ENCODE results near the gene DMWD. TPM values are rescaled to one million over a fixed set of nuclear protein-coding genes. Genes with fewer than 3 reads are reported as not detected.

DMWD gene
- total RNA-seq, 4 donors from 2014 or later: 26.8 to 72.9 (median 54.8) TPM

- peak overlapping the region; percentile 86 to 98 (median 94) for H3K27ac ChIP-seq
- DNase-seq: peak; percentile 50
- in situ Hi-C loops (cut with MboI; ENCODE audit: low pct_ligation_motif_present in 1 of 4, low pct_unique_long_range_greater_than_20kb in 1 of 4, low sequenced_read_pairs in 3 of 4): no loop called here
- H3K4me3 ChIP-seq: peak overlapping the region; percentile 64 to 86 (median 80)
- intact Hi-C loops (cut with DNase I; ENCODE audit: low total_unique reads): loop anchor here (10.0 kb wide), 1 partner anchor 54 kb away; no protein-coding TSS in a partner anchor
- peaks cover 19 to 54% (median 43%) of the 10 kb centered on the region in 4 donors for H3K4me1 ChIP-seq
- no peaks in the 10 kb centered on the region for H3K27me3 ChIP-seq
- no peaks in the 10 kb centered on the region for H3K36me3 ChIP-seq
- WGBS, 2 donors (ENCODE audit: low coverage in 1 of 2): 0% methylated on average over 32 of the region's 33 CpGs; no CpG with 5 or more reads in 1 of the 2 donors
- no peak for TF ChIP-seq EP300 (IDR thresholded peaks at IDR 0.05; ENCODE audit: low read depth)
- no peak for TF ChIP-seq POLR2A (IDR thresholded peaks at IDR 0.05)
- TF ChIP-seq CTCF (IDR thresholded peaks at IDR 0.05): no peak
- no peak for TF ChIP-seq POLR2AphosphoS5 (IDR thresholded peaks at IDR 0.05)
- H3K9me3 ChIP-seq: no peaks in the 10 kb centered on the region
Observed at GRCh38 chr19:45768655-45768983, 24.0 kb downstream of the DMWD start.

- peaks cover 19 to 53% (median 43%) of the 10 kb centered on the region in 4 donors for H3K4me1 ChIP-seq
- peak; percentile 50 for TF ChIP-seq POLR2A (IDR thresholded peaks at IDR 0.05)
- TF ChIP-seq CTCF (IDR thresholded peaks at IDR 0.05): no peak
- TF ChIP-seq POLR2AphosphoS5 (IDR thresholded peaks at IDR 0.05): peak; percentile 37 to 75 (median 44)
- TF ChIP-seq EP300 (IDR thresholded peaks at IDR 0.05; ENCODE audit: low read depth): no peak
- peak; percentile 70 for DNase-seq
Observed at GRCh38 chr19:45767881-45768654, 24.6 kb downstream of the DMWD start.

GRCh38 chr19:45767410-45767880 is 25.2 kb downstream of the DMWD start:
- Histone ChIP-seq H3K4me3 (peak overlapping the region; percentile 64 to 86 (median 80)), H3K27me3 (no peaks in the 10 kb centered on the region), H3K27ac (peak overlapping the region; percentile 86 to 98 (median 94)), H3K9me3 (no peaks in the 10 kb centered on the region), H3K36me3 (no peaks in the 10 kb centered on the region), H3K4me1 (peaks cover 19 to 53% (median 42%) of the 10 kb centered on the region in 4 donors)
- peak; percentile 60 for TF ChIP-seq POLR2A (IDR thresholded peaks at IDR 0.05)
- peak; percentile 58 to 67 (median 60) for TF ChIP-seq POLR2AphosphoS5 (IDR thresholded peaks at IDR 0.05)
- no peak for TF ChIP-seq EP300 (IDR thresholded peaks at IDR 0.05; ENCODE audit: low read depth)
- in situ Hi-C loops (cut with MboI; ENCODE audit: low pct_ligation_motif_present in 1 of 4, low pct_unique_long_range_greater_than_20kb in 1 of 4, low sequenced_read_pairs in 3 of 4): no loop called here
- intact Hi-C loops (cut with DNase I; ENCODE audit: low total_unique reads): loop anchor here (10.0 kb wide), 1 partner anchor 53 kb away; no protein-coding TSS in a partner anchor
- 13% methylated on average over 31 of the region's 31 CpGs; no CpG with 5 or more reads in 1 of the 2 donors for WGBS, 2 donors (ENCODE audit: low coverage in 1 of 2)
- DNase-seq: peak; percentile 74

More at GRCh38 chr19:45767881-45768654, 24.6 kb downstream of the DMWD start:
- in situ Hi-C loops (cut with MboI; ENCODE audit: low pct_ligation_motif_present in 1 of 4, low pct_unique_long_range_greater_than_20kb in 1 of 4, low sequenced_read_pairs in 3 of 4) (no loop called here), intact Hi-C loops (cut with DNase I; ENCODE audit: low total_unique reads) (loop anchor here (10.0 kb wide), 1 partner anchor 53 kb away; no protein-coding TSS in a partner anchor)
- H3K9me3 ChIP-seq: no peaks in the 10 kb centered on the region
- H3K27me3 ChIP-seq: no peaks in the 10 kb centered on the region
- H3K4me3 ChIP-seq: peak overlapping the region; percentile 64 to 86 (median 80)
- WGBS, 2 donors (ENCODE audit: low coverage in 1 of 2): 0% methylated on average over 36 of the region's 102 CpGs; no CpG with 5 or more reads in 1 of the 2 donors
- H3K27ac ChIP-seq: peak overlapping the region; percentile 86 to 98 (median 94)
- no peaks in the 10 kb centered on the region for H3K36me3 ChIP-seq

GRCh38 chr19:45766869-45767346 is 25.7 kb downstream of the DMWD start:
- no peaks in the 10 kb centered on the region for H3K9me3 ChIP-seq
- in situ Hi-C loops (cut with MboI; ENCODE audit: low pct_ligation_motif_present in 1 of 4, low pct_unique_long_range_greater_than_20kb in 1 of 4, low sequenced_read_pairs in 3 of 4) (no loop called here), intact Hi-C loops (cut with DNase I; ENCODE audit: low total_unique reads) (loop anchor here (10.0 kb wide), 1 partner anchor 52 kb away; no protein-coding TSS in a partner anchor)
- H3K27ac ChIP-seq: peak overlapping the region; percentile 86 to 98 (median 94)
- H3K4me1 ChIP-seq: peaks cover 19 to 53% (median 41%) of the 10 kb centered on the region in 4 donors
- H3K27me3 ChIP-seq: no peaks in the 10 kb centered on the region
- no peaks in the 10 kb centered on the region for H3K36me3 ChIP-seq
- WGBS, 2 donors (ENCODE audit: low coverage in 1 of 2): 29% methylated on average over 13 of the region's 24 CpGs; no CpG with 5 or more reads in 1 of the 2 donors
- peak overlapping the region; percentile 64 to 86 (median 80) for H3K4me3 ChIP-seq
- no peak for DNase-seq
- TF ChIP-seq EP300 (IDR thresholded peaks at IDR 0.05; ENCODE audit: low read depth): no peak
- no peak for TF ChIP-seq CTCF (IDR thresholded peaks at IDR 0.05)
- no peak for TF ChIP-seq POLR2AphosphoS5 (IDR thresholded peaks at IDR 0.05)
- no peak for TF ChIP-seq POLR2A (IDR thresholded peaks at IDR 0.05)

All from transverse colon (tissue), 4 donors.